HG02943 (cell line): ENCODE measurements around the gene CAGE1.

ENCODE experiments used
- ATAC-seq: cut with Tn5 transposase; IDR thresholded peaks from one replicate; pipeline ENCODE4 v1.9.1; 2021; ENCODE audit warnings: mild to moderate bottlenecking, low read depth, moderate library complexity; ENCODE audit not compliant: unreplicated experiment

Gene CAGE1

DNA sequence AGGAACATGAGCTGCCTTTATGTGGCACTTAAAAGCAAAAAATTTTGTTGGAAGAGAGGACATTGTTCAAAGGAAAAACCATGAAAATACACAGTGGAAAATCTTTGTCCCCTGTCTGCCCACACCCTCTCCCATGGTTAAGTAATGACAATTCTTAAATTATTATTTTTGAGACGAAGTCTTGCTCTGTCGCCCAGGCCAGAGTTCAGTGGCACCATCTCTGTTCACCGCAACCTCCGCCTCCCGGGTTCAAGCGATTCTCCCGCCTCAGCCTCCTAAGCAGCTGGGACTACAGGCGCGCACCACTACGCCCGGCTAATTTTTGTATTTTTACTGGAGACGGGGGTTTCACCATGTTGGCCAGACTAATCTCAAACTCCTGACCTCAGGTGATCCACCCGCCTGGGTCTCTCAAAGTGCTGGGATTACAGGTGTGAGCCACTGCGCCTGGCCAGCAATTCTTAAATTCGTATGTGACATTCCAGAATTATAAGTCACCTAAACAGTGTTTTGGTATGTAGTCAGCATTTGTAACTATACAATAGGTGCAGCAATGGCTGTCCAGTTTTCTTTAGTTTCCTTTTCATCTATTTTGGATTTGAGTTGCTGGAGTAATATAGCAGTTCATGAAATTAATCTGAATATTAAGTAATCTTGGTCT lies 75.9 kb downstream of the CAGE1 start:
- no peak for ATAC-seq

DNA sequence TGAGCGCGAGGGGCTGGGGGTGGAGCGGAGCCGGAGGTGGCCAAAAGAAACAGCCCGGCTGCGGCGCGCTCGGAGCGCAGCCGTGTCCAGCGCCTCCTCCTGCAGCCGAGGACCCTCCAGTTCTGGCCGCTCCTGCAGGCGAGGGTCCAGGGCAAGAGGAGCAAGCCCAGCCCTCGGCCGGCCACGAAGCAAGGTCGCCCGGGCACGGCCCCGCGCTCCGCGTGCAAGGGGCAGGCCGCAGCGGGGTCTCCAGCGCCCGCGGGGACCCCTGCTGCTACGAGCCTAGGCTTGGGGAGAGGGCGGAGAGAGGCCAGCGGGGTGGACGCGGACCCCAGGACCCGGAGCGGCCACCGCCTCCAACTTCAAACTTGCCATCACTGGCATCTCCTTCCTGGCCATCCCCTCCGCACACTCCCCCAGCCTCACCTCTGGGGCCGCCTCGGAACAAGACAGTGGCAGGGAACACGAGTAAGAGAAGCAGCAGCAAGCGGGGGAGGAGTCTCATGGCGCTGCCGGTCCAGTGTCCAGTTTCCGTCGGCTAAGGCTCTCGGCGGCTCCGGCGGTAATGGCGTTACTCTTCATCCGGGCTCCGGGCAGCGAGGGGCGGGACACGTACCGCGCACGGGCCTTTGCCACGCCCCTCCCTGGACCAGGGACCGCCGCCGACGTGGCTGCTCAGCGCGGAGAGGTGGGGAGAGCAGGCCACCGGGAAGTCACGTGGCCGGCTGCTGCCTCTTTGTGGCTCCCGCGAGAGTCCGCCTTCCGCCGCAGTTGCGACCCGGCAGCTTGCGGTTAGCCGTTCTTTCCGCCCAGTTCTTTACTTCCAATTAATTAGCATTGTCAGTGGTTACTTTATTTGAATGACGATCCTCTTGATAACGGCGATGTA lies 76.7 kb downstream of the CAGE1 start, which contains the start of gene SSR1:
SSR1 (minus strand) TSS at position 584 of the 889 bp plus-strand sequence; CDS start at position 505, 79 bp downstream.
- peak; percentile 97 for ATAC-seq

DNA sequence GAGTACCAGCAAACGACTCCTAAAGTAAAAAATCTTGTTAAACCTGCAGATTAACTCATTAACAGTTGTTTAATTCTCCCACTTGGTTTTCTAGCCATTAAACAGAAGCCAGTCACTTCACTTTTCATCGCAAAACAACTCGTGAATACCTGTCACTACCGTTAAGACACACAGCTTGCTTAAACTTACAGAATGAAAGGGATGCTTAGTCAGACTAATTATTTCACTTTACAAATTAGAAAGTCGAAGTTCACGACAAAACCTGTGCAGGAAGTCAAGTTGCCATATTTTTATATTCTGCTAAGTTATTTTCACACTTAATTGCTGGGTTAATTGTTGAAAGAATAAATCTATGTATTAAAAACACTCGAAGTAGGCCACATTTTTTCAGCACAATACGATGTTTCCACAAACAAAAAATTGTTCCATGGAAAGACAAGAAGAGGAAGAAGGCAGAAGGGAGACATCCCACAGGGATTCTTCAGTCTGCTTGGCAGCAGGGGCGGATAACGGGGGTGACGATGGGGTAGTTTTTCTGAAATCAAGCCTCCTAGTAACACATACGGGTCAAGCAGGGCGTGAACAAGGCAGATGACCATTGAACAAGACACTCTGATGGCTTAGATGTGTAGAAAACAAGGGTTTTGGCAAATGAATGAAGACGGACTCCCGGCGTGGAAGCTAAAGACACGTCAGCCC lies 77.5 kb downstream of the CAGE1 start:
- no peak for ATAC-seq

DNA sequence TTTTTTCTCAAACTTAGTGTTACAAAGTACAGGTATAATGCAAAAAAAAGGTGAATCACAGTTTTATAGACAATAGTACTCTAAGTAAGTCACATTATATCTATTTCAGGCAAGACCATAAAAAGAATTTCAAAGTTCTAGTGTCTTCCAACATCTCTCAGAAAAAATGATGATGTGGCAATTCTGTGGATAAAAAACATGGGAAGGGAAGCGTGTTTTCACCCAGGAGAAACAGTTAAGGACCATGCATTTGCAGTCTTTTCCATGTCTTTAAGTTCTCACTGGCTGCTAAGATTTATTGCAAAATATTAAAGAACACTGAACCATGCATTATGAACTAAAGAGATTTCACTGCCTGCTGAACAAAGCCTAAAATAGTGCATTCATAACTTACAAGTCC lies 78.4 kb downstream of the CAGE1 start:
- no peak for ATAC-seq

DNA sequence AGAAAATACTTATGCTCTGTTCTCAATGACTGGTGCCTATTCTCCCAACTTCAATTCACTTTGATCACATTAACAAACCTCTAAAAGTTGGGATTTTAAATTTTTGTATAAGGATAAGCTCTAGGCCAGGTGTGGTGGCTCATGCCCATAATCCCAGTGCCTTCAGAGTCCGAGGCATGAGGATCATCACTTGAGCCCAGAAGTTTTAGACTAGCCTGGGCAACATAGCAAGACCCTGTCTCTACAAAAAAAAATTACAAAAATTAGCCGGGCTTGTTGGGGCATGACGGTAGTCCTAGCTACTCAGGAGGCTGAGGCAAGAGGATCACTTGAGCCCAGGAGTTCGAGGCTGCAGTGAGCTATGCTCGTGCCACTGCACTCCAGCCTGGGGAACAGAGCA lies 80.5 kb downstream of the CAGE1 start:
- ATAC-seq, result no peak

DNA sequence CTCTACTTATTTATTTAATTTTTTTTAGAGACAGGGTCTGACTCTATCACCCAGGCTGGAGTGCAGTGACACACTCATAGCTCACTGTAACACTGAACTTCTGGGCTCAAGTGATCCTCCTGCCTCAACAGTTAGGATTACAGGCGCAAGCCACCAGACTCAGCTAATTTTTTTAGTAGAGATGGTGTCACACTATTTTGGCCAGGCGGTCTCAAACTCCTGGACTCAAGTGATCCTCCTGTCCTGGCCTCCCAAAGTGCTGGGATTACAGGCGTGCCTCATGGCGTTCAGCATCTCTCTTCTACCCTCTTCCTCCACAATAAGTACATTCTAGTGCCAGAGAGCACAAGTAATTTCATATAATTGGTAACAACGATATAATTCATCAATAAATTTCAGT lies 82.0 kb downstream of the CAGE1 start:
- ATAC-seq, result no peak

DNA sequence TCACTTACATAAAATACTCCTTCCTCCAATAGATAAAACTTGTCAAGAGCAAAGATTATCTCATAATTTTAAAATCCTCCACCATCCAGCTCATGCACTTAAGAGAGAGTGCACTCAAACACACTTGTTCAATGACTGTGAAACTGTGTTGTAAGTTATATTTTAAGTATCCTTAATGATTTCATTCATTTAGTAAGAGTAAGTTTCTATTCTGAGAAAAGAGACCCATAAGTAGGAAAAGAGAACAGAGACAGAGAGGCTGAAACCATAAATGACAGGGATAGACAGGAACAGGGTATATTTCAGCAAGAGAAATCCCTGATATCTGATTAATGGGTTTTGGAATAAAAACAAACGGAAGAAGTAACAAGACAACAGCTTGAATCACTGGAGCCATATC lies 84.7 kb downstream of the CAGE1 start:
- no peak for ATAC-seq

DNA sequence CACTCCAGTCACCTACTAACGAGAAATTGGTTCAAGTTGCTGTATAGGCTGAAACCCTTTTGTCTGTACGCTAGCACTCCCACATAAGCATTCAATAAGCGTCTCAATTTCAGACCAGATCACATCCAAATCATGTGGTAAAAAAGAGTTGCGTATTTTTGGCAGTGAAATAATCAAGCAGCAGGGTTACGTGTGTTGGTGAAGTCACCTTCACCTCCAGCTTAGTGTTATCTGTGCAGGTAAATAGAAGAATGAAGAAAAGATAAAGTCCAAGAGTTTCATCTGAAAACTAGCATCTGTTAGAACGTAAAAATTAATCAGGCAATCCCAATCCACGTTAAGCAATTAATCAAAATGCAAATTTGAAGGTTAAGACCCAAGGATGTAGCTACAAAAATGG lies 87.8 kb downstream of the CAGE1 start:
- no peak for ATAC-seq

DNA sequence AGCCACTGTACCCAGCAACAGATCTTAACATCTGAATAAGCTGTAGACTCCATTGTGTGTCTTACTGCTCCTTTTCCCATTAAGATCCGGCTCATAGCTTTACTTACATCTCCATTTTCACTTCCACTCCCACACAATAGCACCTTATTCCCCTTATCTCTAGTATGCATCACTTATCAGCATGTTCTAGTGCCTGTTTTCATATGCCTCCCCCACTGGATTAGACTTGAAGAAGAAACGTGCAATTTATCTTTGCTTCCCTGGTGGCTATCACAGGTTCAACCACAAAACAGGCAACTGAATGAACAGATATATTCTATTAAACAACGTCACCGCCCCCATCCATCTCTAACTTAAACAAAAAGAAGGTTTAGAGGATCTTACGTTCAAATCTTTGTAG lies 88.6 kb downstream of the CAGE1 start:
- no peak for ATAC-seq

DNA sequence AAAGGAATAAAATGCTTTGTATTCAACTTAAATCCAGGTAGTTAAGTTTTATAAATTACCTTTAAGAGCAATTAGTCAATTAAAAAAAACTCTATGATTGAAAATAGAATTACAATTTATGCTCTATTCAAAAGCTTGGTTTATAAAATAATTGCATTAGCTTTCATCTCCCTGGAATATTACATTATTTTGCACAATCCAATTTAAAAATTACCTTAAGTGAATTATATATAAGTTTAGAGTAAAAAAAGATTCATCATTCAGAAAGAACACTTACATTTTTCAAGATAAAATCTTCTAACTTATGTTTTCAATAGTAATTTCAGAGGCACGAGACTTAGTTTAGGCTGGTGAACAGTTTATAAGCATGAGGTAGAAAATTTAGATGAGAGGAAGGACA lies 91.4 kb downstream of the CAGE1 start:
- no peak for ATAC-seq

DNA sequence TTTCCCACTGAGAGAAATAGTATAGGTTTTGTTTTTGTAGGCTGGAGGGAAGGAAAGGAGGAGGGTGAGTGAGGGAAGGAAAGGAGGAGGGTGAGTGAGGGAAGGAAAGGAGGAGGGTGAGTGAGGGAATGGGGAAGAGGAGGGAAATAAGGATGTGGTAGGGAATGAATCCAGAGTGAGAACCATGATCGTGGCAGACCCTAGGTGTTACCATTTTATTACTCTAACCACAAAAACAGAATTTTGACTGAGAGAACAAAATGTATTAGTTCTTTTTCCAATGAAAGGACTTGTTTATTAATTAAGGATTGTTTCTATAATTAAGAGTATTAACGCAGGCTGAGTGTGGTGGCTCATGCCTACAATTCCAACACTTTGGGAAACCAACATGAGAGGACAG lies 92.9 kb downstream of the CAGE1 start:
- ATAC-seq, result no peak

DNA sequence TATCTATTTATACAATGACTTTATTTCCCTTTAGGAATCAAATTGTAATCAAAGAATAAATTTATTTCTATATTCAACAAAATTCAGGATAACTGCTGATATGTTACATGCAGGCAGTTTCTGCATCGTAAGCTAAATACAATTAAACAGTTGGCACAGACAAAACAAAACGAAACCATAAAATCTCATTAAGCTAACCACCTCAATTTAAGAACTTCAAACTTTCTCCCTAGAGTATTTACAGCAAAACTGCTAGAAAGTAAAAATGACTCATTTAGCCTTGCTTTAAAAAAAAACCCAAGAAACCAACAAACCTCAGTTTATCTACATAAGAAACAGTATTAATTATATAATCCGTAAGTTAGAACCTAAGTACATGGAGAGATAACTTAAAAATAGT lies 93.6 kb downstream of the CAGE1 start:
- ATAC-seq, result no peak

DNA sequence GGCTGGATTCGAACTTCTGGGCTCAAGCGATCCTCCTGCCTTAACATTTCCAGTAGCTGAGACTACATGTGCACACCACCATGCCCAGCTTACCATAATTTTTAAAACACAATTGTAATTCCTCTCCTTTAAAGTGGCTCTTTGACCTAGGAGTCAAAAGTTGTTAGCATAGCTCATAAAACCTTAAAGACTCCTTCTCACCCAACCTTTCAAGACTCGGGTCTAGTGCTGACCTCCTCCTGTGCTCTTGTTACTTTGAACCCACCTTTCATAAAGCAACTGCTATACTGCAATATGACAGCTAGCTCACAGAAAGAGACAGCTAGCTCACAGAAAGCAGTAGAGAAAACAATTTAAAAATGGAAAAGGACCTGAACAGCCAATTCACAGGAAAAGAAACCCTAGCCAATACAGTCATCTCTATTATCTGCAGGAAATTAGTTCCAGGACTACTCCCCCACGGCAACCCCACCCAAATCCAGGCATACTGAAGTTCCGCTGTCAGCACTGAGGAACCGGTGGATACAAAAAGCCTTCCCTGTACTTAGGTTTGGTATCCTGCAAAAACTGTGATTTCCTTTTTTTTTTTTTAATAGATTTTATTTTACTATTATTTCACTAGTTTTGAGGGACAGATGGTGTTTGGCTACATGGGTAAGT lies 96.8 kb downstream of the CAGE1 start:
- ATAC-seq, result no peak

DNA sequence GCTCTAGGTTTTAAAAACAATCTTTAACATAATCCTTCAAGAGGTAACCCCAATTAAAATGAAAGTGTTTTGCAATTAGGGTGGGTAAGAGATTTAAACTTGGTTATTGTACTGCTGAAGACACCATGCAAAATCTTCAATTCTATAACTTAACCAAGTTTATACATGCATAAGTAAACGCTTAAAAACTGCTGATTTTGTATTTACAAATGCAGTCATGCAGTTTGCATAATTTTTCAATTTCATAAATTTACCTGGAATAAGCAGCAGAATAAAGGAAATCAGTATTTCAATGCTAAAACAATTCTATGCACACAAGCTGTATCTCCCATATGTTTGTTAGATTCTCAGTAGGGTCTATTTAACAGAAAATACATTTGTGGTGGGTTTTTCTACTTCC lies 99.5 kb downstream of the CAGE1 start:
- ATAC-seq, result no peak

DNA sequence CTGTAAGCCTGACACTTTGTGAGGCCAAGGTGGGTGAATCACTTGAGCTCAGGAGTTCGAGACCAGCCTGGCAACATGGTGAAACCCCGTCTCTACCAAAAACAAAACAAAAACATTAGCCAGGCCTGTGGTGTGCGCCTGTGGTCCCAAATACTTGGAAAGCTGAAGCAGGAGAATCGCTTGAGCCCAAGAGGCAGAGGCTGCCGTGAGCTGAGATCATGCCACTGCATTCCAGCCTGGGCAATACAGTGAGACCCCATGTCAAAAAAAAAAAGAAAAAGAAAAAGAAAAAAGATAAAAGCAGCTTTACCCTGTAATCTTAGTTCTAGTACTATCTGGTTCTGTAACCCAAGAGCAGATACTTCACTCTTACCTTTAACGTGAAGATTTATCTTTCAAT lies 104.1 kb downstream of the CAGE1 start:
- ATAC-seq, result no peak

DNA sequence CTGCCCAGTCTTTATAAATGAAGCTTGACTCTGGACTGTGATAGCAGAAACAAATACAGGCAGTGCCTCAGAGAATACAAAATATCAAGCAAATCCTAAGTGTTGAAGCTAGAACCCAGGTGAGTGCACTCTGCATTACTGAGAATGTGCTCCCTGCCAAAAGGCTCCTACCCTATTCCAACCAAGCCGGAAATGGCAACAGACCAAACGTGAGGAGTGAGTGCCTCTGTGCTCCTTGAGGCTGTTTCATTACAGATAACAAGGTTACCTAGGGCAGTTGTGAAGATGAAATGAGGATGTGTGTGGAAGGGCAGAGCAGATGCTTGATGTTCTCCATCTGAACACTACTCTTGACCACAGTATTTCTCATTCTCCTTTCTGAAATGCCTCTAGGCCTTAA lies 105.9 kb downstream of the CAGE1 start:
- no peak for ATAC-seq

DNA sequence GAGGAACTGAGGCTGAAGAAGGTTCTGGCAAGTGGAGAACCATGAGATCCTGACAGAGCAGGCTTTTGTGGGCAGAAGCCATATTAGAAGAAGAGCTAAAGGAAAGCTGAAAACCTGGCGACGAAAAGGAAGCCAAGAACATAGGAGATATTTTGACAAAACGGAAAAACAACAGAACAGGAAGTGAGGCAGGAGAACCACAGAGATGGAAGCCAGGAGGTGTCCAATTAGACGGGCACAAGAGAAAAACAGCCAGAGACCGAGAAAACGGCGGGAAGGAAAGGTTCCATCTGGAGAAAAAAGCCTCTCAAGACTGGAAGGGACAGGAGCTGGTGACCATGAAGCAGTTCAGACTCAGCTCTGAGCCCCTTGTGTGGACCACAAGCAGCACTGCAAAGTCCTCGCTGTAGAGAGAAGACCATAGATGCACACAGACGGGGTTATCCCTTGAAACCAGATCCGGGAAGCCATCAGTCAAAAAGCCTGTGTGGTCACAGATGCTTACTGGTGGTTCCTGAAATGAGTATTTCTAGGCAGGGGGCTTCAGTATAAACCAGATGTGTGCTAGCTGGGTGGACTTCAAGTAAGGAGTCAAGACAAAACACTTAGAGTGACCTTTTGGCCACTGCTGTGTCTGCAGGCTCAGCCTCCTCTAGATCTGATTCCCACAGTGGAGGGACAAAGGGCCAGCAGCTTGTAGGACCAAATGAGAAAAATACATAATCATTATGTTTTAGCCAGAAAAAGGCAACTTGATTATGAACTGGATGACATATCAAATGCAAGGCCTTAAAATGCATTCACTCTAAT lies 107.2 kb downstream of the CAGE1 start:
- ATAC-seq, result no peak
